A673 (cell line): Measurements from ENCODE around the gene BCR.
"Not testable (repeated sequence)": the region's sequence is repeated elsewhere in the genome, so short reads cannot be mapped to it uniquely, and the experiment has no call there.

Experiments used
- CTCF ChIP-seq: fragments of 300-800, 200-600 bp; sonication (generic); conservative IDR thresholded peaks from 2 replicates; pipeline ENCODE4 v1.5.1; 2017; ENCODE audit warnings: low read depth, mild to moderate bottlenecking, antibody characterized with exemption, low read length, moderate library complexity, mixed read lengths
- EZH2 ChIP-seq: fragments of 200-600 bp; sonication (generic); IDR thresholded peaks from 2 replicates; pipeline ENCODE4 v1.6.1; 2017; ENCODE audit warnings: borderline replicate concordance, low read depth, mild to moderate bottlenecking, mixed read lengths, antibody characterized with exemption, low read length; ENCODE audit not compliant: poor library complexity, severe bottlenecking

- not testable (repeated sequence) for TF ChIP-seq CTCF, EZH2
Observed at GRCh38 chr22:23337672-23338071, 157.4 kb downstream of the BCR start.
